Vagina (tissue), 2 donors: ENCODE results near the gene GDF15. TPM values are rescaled to one million over a fixed set of nuclear protein-coding genes. Genes with fewer than 3 reads are reported as not detected.

ENCODE experiments used
- DNase-seq, 2 donors: peaks; one replicate each; pipeline ENCODE4 v3.0.0-alpha.2; 2017; ENCODE audit errors: extremely low spot score in 2 of 2
- H3K27ac ChIP-seq: fragments of 200-600 bp; sonication (generic); one replicate; pipeline ENCODE4 v1.5.1; 2019
- H3K27me3 ChIP-seq: fragments of 200-600 bp; sonication (generic); one replicate; pipeline ENCODE4 v1.5.1; 2019
- H3K36me3 ChIP-seq, 2 donors: fragments of 200-600 bp; sonication (generic); one replicate each; pipeline ENCODE4 v1.5.1; 2017 to 2019
- H3K4me1 ChIP-seq: fragments of 200-600 bp; sonication (generic); one replicate; pipeline ENCODE4 v1.5.1; 2019
- H3K4me3 ChIP-seq, 2 donors: fragments of 200-600 bp; sonication (generic); 1 replicate in 1 of 2; 2 replicates in 1 of 2; pipeline ENCODE4 v1.5.1; 2016 to 2019
- H3K9me3 ChIP-seq: fragments of 200-600 bp; sonication (generic); one replicate; pipeline ENCODE4 v1.5.1; 2019
- POLR2A ChIP-seq, 2 donors: fragments of 450-650 bp; IDR thresholded peaks; one replicate each; pipeline ENCODE4 v1.6.1; 2017; ENCODE audit warnings: antibody characterized with exemption in 2 of 2, mild to moderate bottlenecking in 2 of 2, moderate library complexity in 2 of 2
- POLR2AphosphoS5 ChIP-seq, 2 donors: sonication (generic); formaldehyde crosslinking; IDR thresholded peaks; one replicate each; pipeline ENCODE4 v1.9.0; 2017; ENCODE audit warnings: antibody characterized with exemption in 2 of 2, mild to moderate bottlenecking in 2 of 2, low read depth in 1 of 2; ENCODE audit not compliant: insufficient read depth in 1 of 2
- intact Hi-C: fragments of 100-400 bp; cut with DNase I; formaldehyde crosslinking; loops from one replicate; pipeline ENCODE4 v1.15.1; 2023
- total RNA-seq: library from RNA; depleted of rRNA; stranded (reverse); fragments of >200 nt; gene quantifications from one replicate; pipeline ENCODE4 v1.2.3, GENCODE V29; 2016
- TF ChIP-seq, protein P1 (sequence below), 3 experiments: fragments of 450-650 bp in 2 of 3; fragments of 200-600 bp in 1 of 3; sonication (generic) in 1 of 3; IDR thresholded peaks; one replicate each; pipeline ENCODE4 v1.5.1; 2017 to 2019; ENCODE audit warnings: antibody characterized with exemption in 3 of 3, mild to moderate bottlenecking in 2 of 3, moderate library complexity in 2 of 3

The GDF15 gene
- total RNA-seq, 1 donor from 2014 or later, result 25.5 TPM

DNA sequence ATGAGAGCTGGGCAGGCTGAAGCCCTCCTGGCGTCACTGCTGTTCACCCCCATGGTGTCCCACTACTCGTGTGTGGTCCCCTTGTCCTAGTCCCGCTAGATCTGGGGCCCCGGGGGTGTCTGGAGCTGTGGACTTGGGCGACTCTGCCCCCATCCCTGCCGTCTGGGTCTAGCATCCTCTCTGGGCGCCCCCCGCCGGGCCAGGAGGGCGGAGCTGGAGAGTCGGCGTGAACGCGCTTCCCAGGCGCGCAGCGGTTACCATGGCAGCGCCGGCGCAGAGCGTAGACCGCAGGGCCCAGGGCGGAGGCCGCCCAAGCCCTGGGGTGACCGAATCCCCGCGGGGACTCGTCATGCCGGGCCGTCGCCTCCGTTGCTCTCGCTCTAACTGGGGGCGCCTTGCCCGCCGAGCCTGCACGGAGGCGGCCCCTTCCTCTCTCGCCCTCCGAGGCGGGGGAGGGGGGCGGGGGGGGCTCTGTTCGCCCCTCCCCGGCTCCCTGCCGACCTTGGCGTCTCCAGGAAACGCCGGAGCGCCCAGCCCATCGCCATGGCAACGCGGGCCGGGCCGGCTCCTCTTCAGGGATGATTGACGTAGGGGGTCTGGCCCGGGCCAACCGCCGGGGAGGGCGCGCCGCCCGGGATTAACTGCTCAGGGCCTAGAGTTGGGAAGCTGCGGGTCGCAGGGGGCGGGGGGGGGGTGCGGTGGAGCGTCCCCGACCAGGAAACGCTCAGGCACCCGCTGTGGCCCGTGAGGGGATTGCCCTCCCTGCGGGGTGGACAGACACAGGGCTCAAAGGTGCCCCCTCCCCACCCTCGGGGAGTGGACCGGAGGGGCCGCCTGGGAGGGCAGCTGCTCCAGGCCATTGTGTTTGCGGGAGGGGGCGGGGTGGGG lies 43.1 kb downstream of the GDF15 start:
- TF ChIP-seq, protein P1, sequence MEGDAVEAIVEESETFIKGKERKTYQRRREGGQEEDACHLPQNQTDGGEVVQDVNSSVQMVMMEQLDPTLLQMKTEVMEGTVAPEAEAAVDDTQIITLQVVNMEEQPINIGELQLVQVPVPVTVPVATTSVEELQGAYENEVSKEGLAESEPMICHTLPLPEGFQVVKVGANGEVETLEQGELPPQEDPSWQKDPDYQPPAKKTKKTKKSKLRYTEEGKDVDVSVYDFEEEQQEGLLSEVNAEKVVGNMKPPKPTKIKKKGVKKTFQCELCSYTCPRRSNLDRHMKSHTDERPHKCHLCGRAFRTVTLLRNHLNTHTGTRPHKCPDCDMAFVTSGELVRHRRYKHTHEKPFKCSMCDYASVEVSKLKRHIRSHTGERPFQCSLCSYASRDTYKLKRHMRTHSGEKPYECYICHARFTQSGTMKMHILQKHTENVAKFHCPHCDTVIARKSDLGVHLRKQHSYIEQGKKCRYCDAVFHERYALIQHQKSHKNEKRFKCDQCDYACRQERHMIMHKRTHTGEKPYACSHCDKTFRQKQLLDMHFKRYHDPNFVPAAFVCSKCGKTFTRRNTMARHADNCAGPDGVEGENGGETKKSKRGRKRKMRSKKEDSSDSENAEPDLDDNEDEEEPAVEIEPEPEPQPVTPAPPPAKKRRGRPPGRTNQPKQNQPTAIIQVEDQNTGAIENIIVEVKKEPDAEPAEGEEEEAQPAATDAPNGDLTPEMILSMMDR (IDR thresholded peaks at IDR 0.05), result no peak
- peak in 1 of 2 donors; percentile 58 for TF ChIP-seq POLR2AphosphoS5 (IDR thresholded peaks at IDR 0.05; ENCODE audit: insufficient read depth in 1 of 2, low read depth in 1 of 2)
- Histone ChIP-seq H3K4me3 (peak overlapping the region; percentile 36 to 61), H3K36me3 (no peaks in the 10 kb centered on the region), H3K27ac (peak overlapping the region; percentile 81), H3K27me3 (no peaks in the 10 kb centered on the region), H3K9me3 (no peaks in the 10 kb centered on the region), H3K4me1 (peaks cover 79% of the 10 kb centered on the region)
- DNase-seq, result no peak
- intact Hi-C loops, result no loop called here

DNA sequence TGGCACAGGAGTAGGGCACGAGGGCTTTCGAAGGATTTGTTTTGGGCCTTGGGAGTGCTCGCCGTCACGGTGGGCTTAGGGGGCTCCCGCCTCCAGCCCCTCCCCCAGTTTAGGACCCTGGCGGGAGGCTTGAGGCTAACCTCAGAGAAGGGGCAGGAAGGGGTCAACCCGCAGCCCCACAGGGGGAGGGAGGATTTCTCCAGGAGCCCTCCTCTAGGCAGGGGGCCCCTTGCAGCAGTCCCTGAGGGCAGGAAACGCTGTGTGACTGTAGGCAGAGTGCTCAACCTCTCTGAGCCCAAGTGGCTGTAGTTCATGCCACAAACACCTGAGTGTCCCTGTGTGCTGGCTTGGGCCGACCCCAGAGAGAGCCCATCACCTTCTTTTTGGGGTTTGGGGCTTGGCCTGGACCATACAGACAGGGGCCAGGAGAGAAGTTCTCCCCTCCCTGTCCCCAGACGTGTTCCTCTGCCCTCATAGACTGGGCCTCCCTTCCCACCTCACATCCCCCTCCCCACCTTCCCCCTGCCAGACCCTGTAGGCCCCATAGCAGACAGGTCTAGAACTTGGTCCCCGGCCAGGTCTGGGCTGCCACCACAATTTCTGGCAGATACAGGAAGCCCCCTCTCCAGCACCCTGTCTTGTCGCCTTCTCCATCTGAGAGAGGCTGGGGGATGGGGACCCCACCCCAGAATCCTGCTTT lies 43.9 kb downstream of the GDF15 start:
- intact Hi-C loops, result no loop called here
- no peaks in the 10 kb centered on the region for H3K27me3 ChIP-seq
- H3K9me3 ChIP-seq, result no peaks in the 10 kb centered on the region
- no peaks in the 10 kb centered on the region for H3K36me3 ChIP-seq
- DNase-seq, result no peak
- peak overlapping the region; percentile 81 for H3K27ac ChIP-seq
- peaks cover 82% of the 10 kb centered on the region for H3K4me1 ChIP-seq
- H3K4me3 ChIP-seq, result peak overlapping the region; percentile 36 to 61
- no peak for TF ChIP-seq POLR2A (IDR thresholded peaks at IDR 0.05)
- no peak for TF ChIP-seq POLR2AphosphoS5 (IDR thresholded peaks at IDR 0.05; ENCODE audit: insufficient read depth in 1 of 2, low read depth in 1 of 2)
- TF ChIP-seq, protein P1 (IDR thresholded peaks at IDR 0.05), result no peak

DNA sequence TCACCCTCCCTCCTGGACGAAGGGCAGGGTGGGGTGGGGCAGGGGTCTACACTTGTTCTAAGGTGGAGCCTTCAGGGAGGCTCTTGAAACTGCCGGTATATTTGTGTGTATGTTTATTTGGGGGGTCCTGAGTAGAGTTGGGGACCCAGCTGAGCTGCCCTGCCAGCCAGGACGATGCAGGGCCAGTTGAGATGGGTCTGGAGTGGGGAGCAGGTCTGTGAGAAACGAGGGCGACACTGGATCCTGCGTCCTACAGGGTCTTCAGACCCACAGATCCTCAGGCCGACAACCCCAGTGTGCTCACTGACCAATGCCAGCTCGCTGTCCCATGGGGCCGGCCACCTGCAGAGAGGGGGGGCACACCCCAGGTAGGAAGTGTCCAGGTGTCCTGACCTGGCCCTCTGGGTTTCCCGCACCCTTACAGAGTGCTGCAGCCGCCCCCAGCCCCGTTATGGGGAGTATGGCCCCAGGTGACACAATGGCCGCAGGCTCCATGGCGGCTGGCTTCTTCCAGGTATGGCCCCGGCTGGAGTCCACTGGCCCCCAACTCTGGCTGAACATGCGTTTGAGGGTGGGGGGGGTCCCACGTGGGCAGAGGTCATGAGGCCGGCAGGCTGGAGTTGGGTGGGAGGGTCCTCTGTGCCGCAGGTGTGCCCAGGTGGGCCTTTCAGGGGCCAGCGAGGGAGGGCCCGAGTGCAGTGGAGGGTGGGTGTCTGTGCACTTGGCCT lies 44.6 kb downstream of the GDF15 start:
- no peak for TF ChIP-seq POLR2A (IDR thresholded peaks at IDR 0.05)
- no peak for TF ChIP-seq POLR2AphosphoS5 (IDR thresholded peaks at IDR 0.05; ENCODE audit: insufficient read depth in 1 of 2, low read depth in 1 of 2)
- TF ChIP-seq, protein P1 (IDR thresholded peaks at IDR 0.05), result no peak
- Histone ChIP-seq H3K4me1 (peaks cover 76% of the 10 kb centered on the region), H3K27me3 (no peaks in the 10 kb centered on the region), H3K9me3 (no peaks in the 10 kb centered on the region), H3K36me3 (no peaks in the 10 kb centered on the region), H3K27ac (no peak overlapping the region), H3K4me3 (no peak overlapping the region)
- intact Hi-C loops, result no loop called here
- DNase-seq, result no peak

GRCh38 chr19:18431351-18432197 lies 45.6 kb downstream of the GDF15 start:
- intact Hi-C loops, result no loop called here
- DNase-seq, result no peak
- H3K27ac ChIP-seq, result no peak overlapping the region
- H3K4me3 ChIP-seq, result no peak overlapping the region
- peaks cover 73% of the 10 kb centered on the region for H3K4me1 ChIP-seq
- H3K27me3 ChIP-seq, result no peaks in the 10 kb centered on the region
- TF ChIP-seq POLR2AphosphoS5 (IDR thresholded peaks at IDR 0.05; ENCODE audit: insufficient read depth in 1 of 2, low read depth in 1 of 2) (no peak), POLR2A (IDR thresholded peaks at IDR 0.05) (no peak)
- TF ChIP-seq, protein P1 (IDR thresholded peaks at IDR 0.05), result no peak
- H3K36me3 ChIP-seq, result no peaks in the 10 kb centered on the region
- no peaks in the 10 kb centered on the region for H3K9me3 ChIP-seq
